GM10266 (cell line): ENCODE measurements around the gene PPM1N.

ENCODE experiments used
- DNase-seq: peaks from one replicate; pipeline ENCODE4 v3.0.0; 2012; ENCODE audit errors: extremely low spot score
- CTCF ChIP-seq: IDR thresholded peaks from 2 replicates; pipeline ENCODE4 v1.5.1; 2012; ENCODE audit warnings: mild to moderate bottlenecking, low read depth; ENCODE audit not compliant: control insufficient read depth, insufficient read depth; ENCODE audit errors: missing control alignments

The PPM1N gene

GRCh38 chr19:45498411-45499195, at the start of gene PPM1N:
PPM1N (plus strand) TSS chr19:45498443; CDS start chr19:45498473, 30 bp downstream.
- TF ChIP-seq CTCF: peak; percentile 48
- peak; percentile 67 for DNase-seq

- no peak for DNase-seq
- no peak for TF ChIP-seq CTCF
Measured at GRCh38 chr19:45448887-45449299, 49.4 kb upstream of the PPM1N start.

- TF ChIP-seq CTCF: no peak
- DNase-seq: peak; percentile 20
Measured at GRCh38 chr19:45450012-45450333, 48.3 kb upstream of the PPM1N start.

GRCh38 chr19:45451131-45451849, 47.0 kb upstream of the PPM1N start:
- TF ChIP-seq CTCF: no peak
- peak; percentile 25 for DNase-seq

- DNase-seq: no peak
Measured at GRCh38 chr19:45451850-45452387, 46.3 kb upstream of the PPM1N start.

GRCh38 chr19:45455707-45456499, 42.3 kb upstream of the PPM1N start:
- peak; percentile 66 for DNase-seq
- no peak for TF ChIP-seq CTCF

More at GRCh38 chr19:45451850-45452387, 46.3 kb upstream of the PPM1N start:
- no peak for TF ChIP-seq CTCF
